SK-N-SH treated with all-trans-retinoic acid at 6 μM for 48 hours (cell line): ENCODE results near the gene ANAPC4.

Source experiments
- ATAC-seq: fragments of 200-7000 bp; cut with Tn5 transposase; 3 replicates; pipeline ENCODE4 v1.9.1; 2020; ENCODE audit warnings: mild to moderate bottlenecking, moderate library complexity
- ARNTL ChIP-seq: fragments of 450-650 bp; formaldehyde crosslinking; IDR thresholded peaks from 2 replicates; pipeline ENCODE4 v1.5.0; 2020; ENCODE audit warnings: low read depth, mild to moderate bottlenecking, moderate library complexity, borderline replicate concordance
- BACH2 ChIP-seq: fragments of 250-450 bp; sonication (Bioruptor Pico); IDR thresholded peaks from 2 replicates; pipeline ENCODE4 v1.9.0; 2021; ENCODE audit warnings: mild to moderate bottlenecking, borderline replicate concordance
- CREB5 ChIP-seq: fragments of 250-450 bp; sonication (Bioruptor Pico); IDR thresholded peaks from 2 replicates; pipeline ENCODE4 v1.5.1; 2020; ENCODE audit warnings: low read depth, mild to moderate bottlenecking, moderate library complexity
- CSDC2 ChIP-seq: fragments of 250-450 bp; sonication (Bioruptor Pico); IDR thresholded peaks from 2 replicates; pipeline ENCODE4 v1.5.0; 2020; ENCODE audit warnings: mild to moderate bottlenecking, moderate library complexity
- CSRNP3 ChIP-seq: fragments of 250-450 bp; sonication (Bioruptor Pico); IDR thresholded peaks from 2 replicates; pipeline ENCODE4 v1.5.1; 2021; ENCODE audit warnings: mild to moderate bottlenecking, moderate library complexity
- ESRRG ChIP-seq: fragments of 250-450 bp; sonication (Bioruptor Pico); IDR thresholded peaks from 2 replicates; pipeline ENCODE4 v1.6.1; 2021; ENCODE audit warnings: mild to moderate bottlenecking
- GLIS3 ChIP-seq: fragments of 250-450 bp; sonication (Bioruptor Pico); IDR thresholded peaks from 2 replicates; pipeline ENCODE4 v1.5.0; 2020; ENCODE audit warnings: mild to moderate bottlenecking, moderate library complexity
- ISL1 ChIP-seq: fragments of 250-450 bp; sonication (Bioruptor Pico); IDR thresholded peaks from 2 replicates; pipeline ENCODE4 v2.1.2; 2022; ENCODE audit warnings: mild to moderate bottlenecking, moderate library complexity
- OSR1 ChIP-seq: fragments of 250-450 bp; sonication (Bioruptor Pico); IDR thresholded peaks from 2 replicates; pipeline ENCODE4 v1.8.0; 2022; ENCODE audit warnings: moderate library complexity, mild to moderate bottlenecking, inconsistent platforms
- PATZ1 ChIP-seq: fragments of 250-450 bp; sonication (Bioruptor Pico); IDR thresholded peaks from 2 replicates; pipeline ENCODE4 v1.8.0; 2020; ENCODE audit warnings: mild to moderate bottlenecking, moderate library complexity, borderline replicate concordance
- POU6F1 ChIP-seq: fragments of 250-450 bp; sonication (Bioruptor Pico); IDR thresholded peaks from 2 replicates; pipeline ENCODE4 v1.8.0; 2021; ENCODE audit warnings: low read depth, mild to moderate bottlenecking, moderate library complexity, borderline replicate concordance
- PPARA ChIP-seq: fragments of 250-450 bp; sonication (Bioruptor Pico); IDR thresholded peaks from 2 replicates; pipeline ENCODE4 v1.5.0; 2020; ENCODE audit warnings: mild to moderate bottlenecking, borderline replicate concordance
- RARB ChIP-seq: fragments of 250-450 bp; sonication (Bioruptor Pico); IDR thresholded peaks from 2 replicates; pipeline ENCODE4 v1.8.0; 2021; ENCODE audit warnings: mild to moderate bottlenecking, moderate library complexity
- SNAI2 ChIP-seq: fragments of 250-450 bp; sonication (Bioruptor Pico); IDR thresholded peaks from 2 replicates; pipeline ENCODE4 v1.5.0; 2020; ENCODE audit warnings: mild to moderate bottlenecking, moderate library complexity
- TCF4 ChIP-seq: fragments of 250-450 bp; sonication (Bioruptor Pico); IDR thresholded peaks from 2 replicates; pipeline ENCODE4 v1.8.0; 2021; ENCODE audit warnings: mild to moderate bottlenecking, moderate library complexity, borderline replicate concordance
- TOX ChIP-seq: fragments of 250-450 bp; sonication (Bioruptor Pico); IDR thresholded peaks from 2 replicates; pipeline ENCODE4 v1.8.0; 2021; ENCODE audit warnings: mild to moderate bottlenecking, moderate library complexity, borderline replicate concordance
- TSHZ2 ChIP-seq: fragments of 250-450 bp; sonication (Bioruptor Pico); IDR thresholded peaks from 2 replicates; pipeline ENCODE4 v1.5.0; 2020; ENCODE audit warnings: mild to moderate bottlenecking, moderate library complexity
- ZC3H10 ChIP-seq: fragments of 250-450 bp; sonication (Bioruptor Pico); IDR thresholded peaks from 2 replicates; pipeline ENCODE4 v1.5.1; 2021; ENCODE audit warnings: mild to moderate bottlenecking, moderate library complexity
- ZFP3 ChIP-seq: fragments of 250-450 bp; sonication (Bioruptor Pico); IDR thresholded peaks from 2 replicates; pipeline ENCODE4 v1.5.0; 2020; ENCODE audit warnings: mild to moderate bottlenecking, moderate library complexity
- ZFP30 ChIP-seq: fragments of 450-650 bp; formaldehyde crosslinking; IDR thresholded peaks from 2 replicates; pipeline ENCODE4 v1.5.0; 2022; ENCODE audit warnings: mild to moderate bottlenecking, moderate library complexity
- ZNF565 ChIP-seq: fragments of 450-650 bp; formaldehyde crosslinking; conservative IDR thresholded peaks from 2 replicates; pipeline ENCODE4 v1.5.0; 2020; ENCODE audit warnings: low read depth, mild to moderate bottlenecking, moderate library complexity
- ZNF70 ChIP-seq: fragments of 450-650 bp; formaldehyde crosslinking; IDR thresholded peaks from 2 replicates; pipeline ENCODE4 v1.5.0; 2020; ENCODE audit warnings: mild to moderate bottlenecking, moderate library complexity
- ZNF8 ChIP-seq: fragments of 450-650 bp; formaldehyde crosslinking; IDR thresholded peaks from 2 replicates; pipeline ENCODE4 v1.5.0; 2020; ENCODE audit warnings: mild to moderate bottlenecking, moderate library complexity

The ANAPC4 gene

GRCh38 chr4:25361253-25361652 is 15.8 kb upstream of the ANAPC4 start:
- no peak for ATAC-seq
- TF ChIP-seq ISL1 (CRISPR knock-in tag) (no peak), ZNF565 (CRISPR knock-in tag) (no peak), PPARA (CRISPR knock-in tag) (no peak), ZNF70 (CRISPR knock-in tag) (no peak), TCF4 (CRISPR knock-in tag) (no peak), POU6F1 (no peak), PATZ1 (CRISPR knock-in tag) (no peak), ZC3H10 (CRISPR knock-in tag) (no peak), ZNF8 (CRISPR knock-in tag) (no peak), TOX (CRISPR knock-in tag) (no peak), GLIS3 (CRISPR knock-in tag) (no peak)

- ATAC-seq, result no peak
- TF ChIP-seq OSR1, result no peak
- no peak for TF ChIP-seq ZFP30 (CRISPR knock-in tag)
- TF ChIP-seq TOX (CRISPR knock-in tag), result no peak
- no peak for TF ChIP-seq ZFP3 (CRISPR knock-in tag)
- TF ChIP-seq ESRRG (CRISPR knock-in tag), result no peak
- TF ChIP-seq RARB (CRISPR knock-in tag), result no peak
- TF ChIP-seq BACH2, result no peak
- no peak for TF ChIP-seq ZNF565 (CRISPR knock-in tag)
- TF ChIP-seq SNAI2, result no peak
- no peak for TF ChIP-seq CSRNP3 (CRISPR knock-in tag)
- TF ChIP-seq CREB5 (CRISPR knock-in tag), result no peak
- no peak for TF ChIP-seq CSDC2 (CRISPR knock-in tag)
- no peak for TF ChIP-seq TSHZ2 (CRISPR knock-in tag)
These were observed 9.9 kb upstream of the ANAPC4 start for GRCh38 chr4:25367004-25367621.

GRCh38 chr4:25367877-25368276 is 9.2 kb upstream of the ANAPC4 start:
- no peak for ATAC-seq
- TF ChIP-seq CSRNP3 (CRISPR knock-in tag), result no peak
- TF ChIP-seq POU6F1, result no peak
- no peak for TF ChIP-seq ESRRG (CRISPR knock-in tag)
- no peak for TF ChIP-seq ISL1 (CRISPR knock-in tag)
- no peak for TF ChIP-seq RARB (CRISPR knock-in tag)
- TF ChIP-seq CSDC2 (CRISPR knock-in tag), result no peak
- no peak for TF ChIP-seq SNAI2
- no peak for TF ChIP-seq ZC3H10 (CRISPR knock-in tag)
- TF ChIP-seq BACH2, result no peak
- no peak for TF ChIP-seq ZNF565 (CRISPR knock-in tag)
- no peak for TF ChIP-seq ZNF8 (CRISPR knock-in tag)
- no peak for TF ChIP-seq TCF4 (CRISPR knock-in tag)
- no peak for TF ChIP-seq ARNTL (CRISPR knock-in tag)
